IPS-15b (cell line): ENCODE data around the gene ASAP2.

Experiments
- H3K27me3 ChIP-seq: one replicate; pipeline ENCODE4 v1.6.1; 2013; ENCODE audit warnings: low read length; ENCODE audit not compliant: control insufficient read depth, insufficient read depth
- H3K36me3 ChIP-seq: one replicate; pipeline ENCODE4 v1.6.1; 2013; ENCODE audit warnings: low read length; ENCODE audit not compliant: control insufficient read depth, insufficient read depth
- H3K4me1 ChIP-seq: one replicate; pipeline ENCODE4 v1.6.1; 2013; ENCODE audit warnings: mild to moderate bottlenecking, low read length; ENCODE audit not compliant: control insufficient read depth, insufficient read depth
- H3K4me3 ChIP-seq: one replicate; pipeline ENCODE4 v1.5.1; 2013; ENCODE audit warnings: low read depth, low read length
- H3K9ac ChIP-seq: one replicate; pipeline ENCODE4 v1.6.1; 2013; ENCODE audit warnings: low read depth, mild to moderate bottlenecking, low read length
- H3K9me3 ChIP-seq: one replicate; pipeline ENCODE4 v1.6.1; 2013; ENCODE audit warnings: mild to moderate bottlenecking, low read length; ENCODE audit not compliant: control insufficient read depth, insufficient read depth

ASAP2 gene

GRCh38 chr2:9416267-9416961, 209.8 kb downstream of the ASAP2 start:
- no peaks in the 10 kb centered on the region for H3K9me3 ChIP-seq
- no peaks in the 10 kb centered on the region for H3K36me3 ChIP-seq
- H3K4me1 ChIP-seq: no peaks in the 10 kb centered on the region
- H3K9ac ChIP-seq: no peak overlapping the region
- no peaks in the 10 kb centered on the region for H3K27me3 ChIP-seq
- H3K4me3 ChIP-seq: no peak overlapping the region

- H3K4me3 ChIP-seq: no peak overlapping the region
- H3K36me3 ChIP-seq: no peaks in the 10 kb centered on the region
- no peaks in the 10 kb centered on the region for H3K9me3 ChIP-seq
- no peaks in the 10 kb centered on the region for H3K4me1 ChIP-seq
- H3K27me3 ChIP-seq: no peaks in the 10 kb centered on the region
- no peak overlapping the region for H3K9ac ChIP-seq
These were observed 210.3 kb downstream of the ASAP2 start for GRCh38 chr2:9416962-9417316.

- no peak overlapping the region for H3K9ac ChIP-seq
- no peaks in the 10 kb centered on the region for H3K36me3 ChIP-seq
- H3K9me3 ChIP-seq: no peaks in the 10 kb centered on the region
- H3K4me1 ChIP-seq: no peaks in the 10 kb centered on the region
- H3K4me3 ChIP-seq: no peak overlapping the region
- H3K27me3 ChIP-seq: no peaks in the 10 kb centered on the region
These were observed 211.1 kb downstream of the ASAP2 start for GRCh38 chr2:9417725-9418124.

- Histone ChIP-seq H3K4me3 (no peak overlapping the region), H3K9ac (no peak overlapping the region), H3K27me3 (no peaks in the 10 kb centered on the region), H3K36me3 (no peaks in the 10 kb centered on the region), H3K4me1 (no peaks in the 10 kb centered on the region), H3K9me3 (no peaks in the 10 kb centered on the region)
These were observed 212.1 kb downstream of the ASAP2 start for GRCh38 chr2:9418746-9419145.

GRCh38 chr2:9419541-9419940, 212.9 kb downstream of the ASAP2 start:
- Histone ChIP-seq H3K4me1 (no peaks in the 10 kb centered on the region), H3K36me3 (no peaks in the 10 kb centered on the region), H3K27me3 (no peaks in the 10 kb centered on the region), H3K4me3 (no peak overlapping the region), H3K9me3 (no peaks in the 10 kb centered on the region), H3K9ac (no peak overlapping the region)

- no peaks in the 10 kb centered on the region for H3K36me3 ChIP-seq
- H3K4me3 ChIP-seq: no peak overlapping the region
- H3K4me1 ChIP-seq: no peaks in the 10 kb centered on the region
- no peak overlapping the region for H3K9ac ChIP-seq
- no peaks in the 10 kb centered on the region for H3K27me3 ChIP-seq
- H3K9me3 ChIP-seq: no peaks in the 10 kb centered on the region
These were observed 213.9 kb downstream of the ASAP2 start for GRCh38 chr2:9420495-9420894.

- peak overlapping the region; percentile 95 for H3K4me3 ChIP-seq
- peak overlapping the region; percentile 48 for H3K9ac ChIP-seq
- H3K27me3 ChIP-seq: no peaks in the 10 kb centered on the region
- no peaks in the 10 kb centered on the region for H3K36me3 ChIP-seq
- H3K9me3 ChIP-seq: no peaks in the 10 kb centered on the region
- no peaks in the 10 kb centered on the region for H3K4me1 ChIP-seq
These were observed 215.9 kb downstream of the ASAP2 start for GRCh38 chr2:9422321-9423099.

- Histone ChIP-seq H3K27me3 (no peaks in the 10 kb centered on the region), H3K9ac (peak within 1 kb of the TSS; percentile 95), H3K9me3 (no peaks in the 10 kb centered on the region), H3K4me3 (peak within 1 kb of the TSS; percentile 95), H3K4me1 (no peaks in the 10 kb centered on the region), H3K36me3 (no peaks in the 10 kb centered on the region)
These were observed 216.7 kb downstream of the ASAP2 start, which contains the start of the genes CPSF3 and ITGB1BP1 for GRCh38 chr2:9423100-9423921. CPSF3 (plus strand) TSS chr2:9423654; CDS start chr2:9423774, 120 bp downstream. ITGB1BP1 (minus strand) TSS chr2:9423528; CDS start chr2:9418697, 4,831 bp downstream.

GRCh38 chr2:9423922-9424272, 217.3 kb downstream of the ASAP2 start:
- no peaks in the 10 kb centered on the region for H3K4me1 ChIP-seq
- H3K9me3 ChIP-seq: no peaks in the 10 kb centered on the region
- H3K4me3 ChIP-seq: peak overlapping the region; percentile 95
- H3K36me3 ChIP-seq: no peaks in the 10 kb centered on the region
- H3K9ac ChIP-seq: peak overlapping the region; percentile 95
- no peaks in the 10 kb centered on the region for H3K27me3 ChIP-seq

GRCh38 chr2:9424447-9425164, 218.0 kb downstream of the ASAP2 start:
- H3K4me3 ChIP-seq: peak overlapping the region; percentile 95
- no peaks in the 10 kb centered on the region for H3K9me3 ChIP-seq

GRCh38 chr2:9428965-9429577, 222.5 kb downstream of the ASAP2 start:
- H3K36me3 ChIP-seq: peaks cover 6% of the 10 kb centered on the region

More at GRCh38 chr2:9424447-9425164, 218.0 kb downstream of the ASAP2 start:
- peak overlapping the region; percentile 95 for H3K9ac ChIP-seq
- no peaks in the 10 kb centered on the region for H3K36me3 ChIP-seq
- no peaks in the 10 kb centered on the region for H3K4me1 ChIP-seq
- H3K27me3 ChIP-seq: no peaks in the 10 kb centered on the region

More at GRCh38 chr2:9428965-9429577, 222.5 kb downstream of the ASAP2 start:
- H3K9ac ChIP-seq: no peak overlapping the region
- H3K4me1 ChIP-seq: no peaks in the 10 kb centered on the region
- H3K4me3 ChIP-seq: no peak overlapping the region
- no peaks in the 10 kb centered on the region for H3K27me3 ChIP-seq
- no peaks in the 10 kb centered on the region for H3K9me3 ChIP-seq
